GM21576 (cell line): ENCODE data around the gene ZNF322.
"Not testable (repeated sequence)": the region's sequence is repeated elsewhere in the genome, so short reads cannot be mapped to it uniquely, and the experiment has no call there.

ENCODE experiments used
- ATAC-seq: cut with Tn5 transposase; IDR thresholded peaks from one replicate; pipeline ENCODE4 v1.9.1; 2021; ENCODE audit warnings: mild to moderate bottlenecking, moderate library complexity; ENCODE audit not compliant: unreplicated experiment

The ZNF322 gene

DNA sequence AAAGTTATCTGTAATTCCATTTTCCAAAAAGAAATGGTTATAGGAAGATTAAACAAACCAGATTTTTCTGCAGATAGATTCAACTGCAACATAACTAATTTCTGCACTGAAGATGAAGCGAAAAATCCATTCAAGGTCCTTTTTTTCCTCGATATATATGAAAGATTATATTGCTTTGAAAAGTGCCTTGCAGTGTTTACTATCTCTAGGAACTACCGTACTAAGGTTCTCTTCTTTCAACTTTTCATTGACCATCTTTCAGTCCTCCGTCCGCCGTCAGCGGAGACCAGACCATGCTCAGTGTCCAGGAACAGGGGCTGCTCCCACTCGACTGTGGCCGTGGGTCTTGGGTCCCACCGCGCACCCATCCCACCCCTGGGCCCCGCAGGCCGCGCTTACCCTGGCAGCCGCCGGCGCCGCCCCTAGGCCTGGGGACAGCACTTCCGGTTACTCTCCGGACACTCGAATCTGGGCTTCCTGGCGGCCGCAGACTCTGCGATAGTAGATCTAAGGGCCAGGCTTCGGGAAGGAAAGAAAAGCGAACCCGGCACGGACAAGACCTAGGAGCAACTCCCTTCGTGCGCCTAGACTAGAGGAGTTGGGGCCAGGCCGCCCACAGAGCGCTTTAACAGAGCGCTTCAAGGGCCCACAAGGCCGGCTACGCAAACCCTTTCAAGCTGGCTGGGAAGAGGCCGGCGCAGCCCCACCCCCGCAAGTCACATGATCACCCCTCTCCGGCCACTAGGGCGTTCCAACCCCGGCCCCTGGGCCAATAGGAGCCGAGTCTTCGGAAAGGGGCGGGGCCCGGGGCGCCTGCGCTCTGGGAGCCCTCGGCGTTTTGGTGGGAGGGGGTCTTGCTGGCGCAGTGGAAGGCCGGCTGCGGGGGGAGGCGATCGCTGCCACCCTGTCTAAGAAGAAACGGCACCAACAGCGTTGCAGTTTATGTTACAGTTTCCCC, at the start of gene ZNF322:
Gene ZNF322 (minus strand): TSS at position 705 of the 958 bp plus-strand sequence. CDS start 21,193 bp downstream, outside the sequence.
- peak; percentile 97 for ATAC-seq

GRCh38 chr6:26705780-26706179, 46.2 kb upstream of the ZNF322 start:
- not testable (repeated sequence) for ATAC-seq

DNA sequence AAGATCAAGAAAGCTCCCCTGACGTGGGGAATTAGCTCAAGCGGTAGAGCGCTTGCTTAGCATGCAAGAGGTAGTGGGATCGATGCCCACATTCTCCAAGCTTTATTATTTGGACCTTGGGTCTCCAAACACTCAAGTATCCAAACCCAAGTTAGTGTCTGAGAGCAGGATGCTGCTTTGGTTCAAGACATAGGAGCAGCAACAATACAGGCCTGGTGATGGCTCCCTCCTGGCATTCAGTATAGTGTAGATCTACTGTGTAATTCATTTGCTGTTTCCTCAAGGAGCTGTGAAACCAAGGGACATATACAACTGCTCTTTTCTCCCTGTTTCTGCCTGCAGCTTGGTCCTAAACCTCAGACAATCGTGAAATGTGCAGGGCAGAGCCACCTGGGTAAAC, 45.8 kb upstream of the ZNF322 start:
- ATAC-seq, result not testable (repeated sequence)

GRCh38 chr6:26701023-26701747, 41.6 kb upstream of the ZNF322 start:
- ATAC-seq, result not testable (repeated sequence)

DNA sequence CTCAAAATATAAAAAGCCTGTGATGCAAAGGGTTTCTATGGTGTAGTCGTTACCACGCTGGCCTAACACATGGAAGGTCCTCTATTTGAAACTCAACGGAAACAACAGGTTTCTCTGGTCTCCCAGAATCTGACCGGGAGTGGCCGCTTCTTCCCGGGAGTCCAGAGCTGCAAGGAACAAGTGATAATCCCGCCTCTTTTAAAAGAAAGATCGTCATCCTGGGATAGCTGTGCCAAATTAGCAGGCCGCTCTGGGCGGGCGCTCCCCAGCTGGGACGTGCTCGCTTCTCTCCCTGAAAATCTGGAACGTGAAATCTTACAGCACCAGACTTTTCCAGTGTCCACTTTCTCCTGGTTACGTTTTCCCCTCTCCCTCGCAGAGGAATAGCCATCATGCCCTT, 38.0 kb upstream of the ZNF322 start:
- not testable (repeated sequence) for ATAC-seq

DNA sequence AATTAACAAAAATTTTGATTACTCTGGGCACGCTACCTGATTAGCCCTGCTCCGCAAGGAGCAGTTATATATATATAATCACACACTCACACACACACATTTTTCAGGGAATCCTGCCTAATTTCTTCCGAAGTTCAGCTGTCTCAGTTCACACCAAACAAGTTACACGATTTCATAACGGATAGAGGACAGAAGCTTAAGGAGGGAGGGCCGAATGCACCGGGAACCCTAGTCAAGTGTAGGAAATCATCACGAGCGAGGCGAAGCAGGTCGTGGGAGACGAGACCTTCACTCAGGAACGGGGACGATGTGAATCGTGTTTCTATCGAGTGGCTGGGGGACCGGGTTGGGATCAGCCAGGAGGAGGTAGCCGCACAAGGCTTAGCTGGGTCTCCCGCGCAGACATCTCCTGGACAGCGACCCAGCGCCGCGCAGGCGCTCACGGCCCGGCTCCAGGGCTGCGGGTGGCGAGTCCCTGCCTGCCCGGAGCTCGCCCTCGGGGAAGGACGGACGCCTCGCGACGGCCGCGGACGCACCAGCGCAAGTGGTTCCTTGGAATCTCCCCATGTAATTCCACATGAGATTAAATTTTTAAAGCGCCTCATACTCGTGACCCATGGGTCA, 29.9 kb upstream of the ZNF322 start:
- ATAC-seq, result not testable (repeated sequence)

DNA sequence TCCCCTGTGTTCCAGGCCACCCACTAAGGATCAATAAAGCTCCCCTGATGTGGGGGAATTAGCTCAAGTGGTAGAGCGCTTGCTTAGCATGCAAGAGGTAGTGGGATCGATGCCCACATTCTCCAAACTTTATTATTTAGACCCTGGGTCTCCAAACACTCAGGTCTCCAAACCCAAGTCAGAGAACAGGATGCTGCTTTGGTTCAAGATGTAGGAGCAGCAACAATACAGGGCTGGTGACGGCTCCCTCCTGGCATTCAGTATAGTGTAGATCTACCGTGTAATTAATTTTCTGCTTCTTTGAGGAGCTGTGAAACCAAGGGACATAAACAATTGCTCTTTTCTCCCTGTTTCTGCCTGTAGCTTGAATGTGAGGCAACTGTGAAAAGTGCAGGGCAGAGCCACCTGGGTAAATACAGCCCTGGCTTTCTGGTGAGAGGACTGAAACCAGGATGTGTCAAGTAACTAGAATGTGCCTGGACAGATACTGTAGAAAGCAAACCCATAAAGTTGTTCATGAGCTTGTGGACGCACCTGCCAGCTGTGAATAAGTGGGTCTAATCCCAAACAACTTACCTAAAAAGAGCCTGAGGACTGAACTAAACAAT, 23.0 kb upstream of the ZNF322 start:
- not testable (repeated sequence) for ATAC-seq

DNA sequence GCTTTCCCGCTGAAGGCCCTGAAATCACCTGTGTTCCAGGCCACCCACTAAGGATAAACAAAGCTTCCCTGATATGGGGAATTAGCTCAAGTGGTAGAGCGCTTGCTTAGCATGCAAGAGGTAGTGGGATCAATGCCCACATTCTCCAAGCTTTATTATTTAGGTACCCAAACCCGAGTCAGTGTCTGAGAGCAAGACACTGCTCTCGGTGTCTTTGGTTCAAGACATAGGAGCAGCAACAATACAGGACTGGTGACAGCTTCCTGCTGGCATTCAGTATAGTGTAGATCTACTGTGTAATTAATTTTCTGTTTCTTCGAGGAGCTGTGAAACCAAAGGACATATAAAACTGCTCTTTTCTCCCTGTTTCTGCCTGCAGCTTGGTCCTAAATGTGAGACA, 13.7 kb upstream of the ZNF322 start:
- ATAC-seq, result not testable (repeated sequence)

DNA sequence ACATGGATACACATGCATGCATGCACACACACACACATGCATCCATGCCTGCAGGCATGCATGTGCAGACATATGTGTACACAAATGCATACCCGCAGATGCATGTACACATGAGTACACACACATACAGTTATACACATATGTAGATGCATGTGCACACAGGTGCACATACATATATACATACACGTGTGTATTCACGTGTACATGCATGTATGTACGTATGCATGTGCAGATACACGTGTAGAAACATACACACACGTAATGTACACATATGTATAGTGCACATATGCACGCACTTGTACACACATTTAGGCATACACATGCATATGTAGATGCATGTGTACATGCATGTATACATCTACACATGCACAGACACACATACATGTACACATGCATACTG, 11.0 kb upstream of the ZNF322 start:
- not testable (repeated sequence) for ATAC-seq

- not testable (repeated sequence) for ATAC-seq
These were observed 10.5 kb upstream of the ZNF322 start for GRCh38 chr6:26670003-26670402.

GRCh38 chr6:26660000-26660361, 435 bp upstream of the ZNF322 start:
- ATAC-seq, result peak; percentile 34

- ATAC-seq, result no peak
These were observed 2.3 kb downstream of the ZNF322 start for GRCh38 chr6:26657256-26657655.

DNA sequence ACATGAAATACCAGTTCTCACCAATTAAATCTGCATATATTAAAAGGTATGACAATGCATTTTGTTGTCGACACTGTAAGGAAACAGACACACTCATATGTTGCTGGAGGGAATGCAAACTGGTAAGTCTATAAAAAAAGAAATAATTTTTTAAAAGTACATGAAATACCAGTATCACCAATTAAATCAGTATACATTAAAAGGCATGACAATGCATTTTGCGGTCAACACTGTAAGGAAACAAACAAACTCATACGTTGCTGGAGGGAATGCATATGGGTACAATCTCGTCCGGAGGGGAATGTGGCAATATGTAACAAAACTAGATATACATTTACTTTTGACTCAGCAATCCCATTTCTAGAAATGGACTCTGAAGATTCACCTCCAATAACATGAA, 6.5 kb downstream of the ZNF322 start:
- ATAC-seq, result no peak

DNA sequence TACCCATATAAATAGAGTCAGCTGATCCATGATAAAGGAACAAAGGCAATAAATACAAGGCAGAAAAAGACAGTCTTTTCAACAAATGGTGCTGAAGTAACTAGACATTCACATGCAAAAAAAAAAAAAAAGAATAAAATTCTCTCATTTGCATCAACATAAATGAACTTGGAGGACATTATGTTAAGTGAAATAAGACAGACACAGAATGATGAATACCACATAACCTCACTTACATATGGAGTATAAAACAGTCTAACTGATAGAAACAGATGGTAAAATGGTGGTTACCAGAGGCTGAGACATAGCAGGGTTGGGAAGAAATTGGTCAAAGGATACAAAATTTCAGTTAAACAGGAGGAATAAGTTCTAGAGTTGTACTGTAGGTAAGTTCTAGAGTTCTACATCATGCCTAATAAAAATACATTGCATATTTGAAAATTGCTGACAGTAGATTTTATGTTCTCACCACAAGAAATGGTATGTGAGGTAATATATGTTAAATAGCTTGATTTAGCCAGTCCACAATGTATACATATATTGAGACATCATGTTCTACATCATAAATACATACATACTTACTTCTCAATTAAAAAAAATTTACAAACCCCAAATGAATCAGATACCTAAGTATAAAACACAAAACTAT, 8.3 kb downstream of the ZNF322 start:
- ATAC-seq, result no peak

- ATAC-seq, result no peak
These were observed 13.5 kb downstream of the ZNF322 start for GRCh38 chr6:26646074-26646473.

- no peak for ATAC-seq
These were observed 18.7 kb downstream of the ZNF322 start for GRCh38 chr6:26640806-26641205.

- ATAC-seq, result no peak
These were observed 30.2 kb downstream of the ZNF322 start for GRCh38 chr6:26629359-26629758.

- ATAC-seq, result no peak
These were observed 31.7 kb downstream of the ZNF322 start for GRCh38 chr6:26627843-26628242.

DNA sequence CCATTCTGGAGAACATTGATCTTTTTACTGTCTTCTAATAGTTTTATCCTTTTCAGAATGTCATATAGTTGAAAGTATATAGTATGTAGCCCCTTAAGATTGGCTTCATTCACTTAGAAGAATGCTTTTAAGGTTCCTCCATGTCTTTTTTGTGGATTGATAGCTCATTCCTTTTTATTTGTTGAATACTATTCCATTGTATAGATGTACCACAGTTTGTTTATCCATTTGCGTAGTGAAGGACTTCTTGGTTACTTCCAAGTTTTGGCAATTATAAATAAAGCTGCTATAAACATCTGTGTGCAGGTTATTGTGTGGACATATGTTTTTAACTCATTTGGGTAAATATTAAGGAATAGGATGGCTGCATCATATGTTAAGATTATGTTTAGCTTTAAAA, 35.0 kb downstream of the ZNF322 start:
- ATAC-seq, result no peak

DNA sequence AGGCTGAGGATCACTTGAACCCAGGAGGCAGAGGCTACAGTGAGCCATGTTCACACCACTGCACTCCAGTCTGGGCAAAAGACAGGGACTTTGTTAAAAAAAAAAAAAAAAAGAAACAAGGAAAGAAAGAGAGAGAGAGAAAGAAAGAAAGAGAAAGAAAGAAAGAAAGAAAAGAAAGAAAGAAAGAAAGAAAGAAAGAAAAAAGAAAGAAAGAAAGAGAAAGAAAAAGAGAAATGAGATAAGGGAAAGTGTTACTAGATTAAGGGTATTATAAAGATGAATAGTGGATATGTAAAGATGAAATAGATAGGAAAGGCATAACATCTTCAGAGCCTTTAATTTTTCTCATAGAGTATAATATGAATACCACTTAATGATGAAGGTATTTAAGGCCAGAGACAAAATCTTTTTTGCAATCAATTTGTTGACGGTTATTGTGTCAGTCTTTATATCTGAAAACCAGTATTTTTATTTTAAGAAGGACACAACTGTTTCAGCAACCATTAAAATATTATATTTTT, 36.1 kb downstream of the ZNF322 start:
- ATAC-seq, result no peak
